Stimulated activated CD4-positive, alpha-beta T cell treated with anti-CD3 and anti-CD28 coated beads, TNF-alpha, amount 100 ng/mL, for 24 hours (primary cell): Measurements from ENCODE around the gene NINJ2.
"Not testable (repeated sequence)": the region's sequence is repeated elsewhere in the genome, so short reads cannot be mapped to it uniquely, and the experiment has no call there.

Source experiments
- DNase-seq, 3 experiments: peaks; one replicate each; pipeline ENCODE4 v3.0.0-alpha.2; 2020; ENCODE audit warnings: low read depth in 3 of 3

NINJ2 gene

GRCh38 chr12:586318-587071, 76.8 kb downstream of the NINJ2 start:
- no peak for DNase-seq

DNA sequence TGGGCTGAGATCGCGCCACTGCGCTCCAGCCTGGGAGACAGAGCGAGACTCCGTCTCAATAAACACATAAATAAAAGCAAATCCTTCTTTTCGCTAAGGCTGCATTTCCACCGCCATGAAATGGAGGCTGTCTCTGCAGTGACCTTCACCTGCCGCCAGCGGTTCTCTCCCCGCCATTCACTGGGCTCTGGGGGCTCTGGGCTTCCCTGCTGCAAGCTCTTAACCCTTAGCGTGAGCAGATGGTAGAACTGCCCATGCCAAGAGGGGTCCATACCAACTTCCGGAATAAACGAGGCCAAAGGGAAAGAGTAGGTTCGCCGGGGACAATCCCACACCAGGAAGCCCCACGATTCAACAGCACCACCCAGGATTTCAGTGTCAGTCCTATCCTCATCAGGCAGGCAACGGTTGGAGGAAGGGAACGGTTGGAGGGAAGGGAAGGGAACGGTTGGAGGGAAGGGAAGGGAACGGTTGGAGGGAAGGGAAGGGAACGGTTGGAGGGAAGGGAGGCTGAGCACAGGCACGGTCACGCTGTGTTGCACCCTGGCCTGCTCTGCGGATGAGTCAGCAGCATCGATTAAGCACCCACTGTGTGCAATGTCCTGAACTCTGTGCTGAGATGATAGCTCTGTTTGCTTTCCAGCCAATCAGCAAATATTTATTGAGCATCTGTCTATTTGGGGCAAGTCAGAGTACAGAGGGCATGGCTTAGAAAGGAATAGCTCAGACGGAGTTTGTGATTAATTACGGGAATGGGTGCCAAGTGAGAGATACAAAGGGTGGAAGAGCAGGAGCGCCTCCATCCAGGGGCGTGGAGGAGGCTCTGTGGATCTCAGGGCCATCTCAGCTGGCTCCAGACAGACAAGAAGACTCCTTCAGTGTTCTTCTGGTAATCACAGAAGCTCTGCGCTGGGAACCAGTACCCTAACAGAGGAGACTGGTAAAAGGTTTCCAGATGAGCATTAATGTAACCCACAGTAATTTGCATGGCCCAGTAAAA, 77.9 kb downstream of the NINJ2 start:
- no peak for DNase-seq

DNA sequence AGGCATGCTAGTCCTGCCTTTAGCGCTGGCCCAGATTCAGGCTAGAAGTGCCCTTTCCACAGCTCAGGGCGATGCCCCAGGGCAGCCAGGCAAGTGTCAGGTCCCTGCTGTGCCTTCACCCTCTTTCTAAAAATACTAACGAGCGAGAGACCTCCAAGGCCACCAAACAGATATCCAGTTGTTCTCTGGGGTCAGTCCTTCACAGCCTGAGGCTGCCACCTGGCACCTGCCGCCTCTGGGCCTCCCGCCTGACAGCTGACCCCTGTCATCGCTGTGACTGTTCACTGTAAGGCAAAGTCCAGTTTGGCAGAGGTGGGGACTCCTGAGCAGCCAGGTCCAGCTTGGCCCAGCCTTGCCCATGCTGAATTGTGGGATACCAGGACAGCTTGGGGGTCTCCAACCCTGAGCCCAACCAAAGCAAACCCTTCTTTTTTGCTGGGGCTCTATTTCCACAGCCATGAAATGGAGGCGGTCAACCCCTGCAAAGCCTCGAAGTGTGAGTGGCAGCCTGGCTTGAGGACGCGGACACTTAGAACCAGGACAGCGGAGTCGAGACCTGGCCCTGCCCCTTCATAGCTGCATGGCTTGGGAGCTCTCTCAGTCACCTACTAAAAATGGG, 79.9 kb downstream of the NINJ2 start:
- DNase-seq, result no peak

- no peak for DNase-seq
Observed at GRCh38 chr12:581746-582145, 81.5 kb downstream of the NINJ2 start.

DNA sequence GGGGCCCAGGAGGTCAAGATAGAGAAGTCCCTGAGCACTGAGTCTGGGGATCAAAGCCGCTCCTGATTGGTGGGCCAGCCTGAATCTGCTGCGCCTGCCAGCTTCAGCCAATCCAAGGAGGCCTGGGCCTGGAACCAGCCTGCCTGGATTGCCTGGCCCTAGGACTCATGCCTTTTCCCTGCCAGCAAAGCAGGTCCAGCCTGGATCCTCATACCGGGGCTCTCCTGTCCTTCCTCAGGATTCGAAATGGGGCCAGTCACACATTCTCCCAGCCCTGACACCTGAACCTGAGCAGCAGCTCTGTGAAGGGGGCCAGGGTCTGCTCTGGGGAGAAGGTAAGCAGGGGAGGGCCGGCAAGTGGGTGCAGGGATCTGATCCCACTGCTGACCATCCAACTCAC, 81.9 kb downstream of the NINJ2 start:
- no peak for DNase-seq

DNA sequence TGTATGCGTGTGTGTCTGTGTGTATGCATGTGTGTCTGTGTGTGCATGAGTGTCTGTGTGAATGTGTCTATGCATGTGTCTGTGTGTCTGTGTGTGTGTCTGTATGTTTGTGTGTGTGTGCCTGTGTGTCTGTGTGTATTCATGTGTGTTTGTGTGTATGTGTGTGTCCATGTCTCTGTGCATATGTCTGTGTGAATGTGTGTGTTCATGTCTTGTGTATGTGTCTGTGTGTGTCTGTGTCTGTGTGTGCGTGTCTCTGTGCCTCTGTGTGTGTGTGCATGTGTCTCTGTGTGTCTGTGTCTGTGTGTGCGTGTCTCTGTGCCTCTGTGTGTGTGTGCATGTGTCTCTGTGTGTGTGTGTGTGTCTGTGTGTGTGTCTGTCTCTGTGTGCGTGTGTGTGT, 82.4 kb downstream of the NINJ2 start:
- no peak for DNase-seq

DNA sequence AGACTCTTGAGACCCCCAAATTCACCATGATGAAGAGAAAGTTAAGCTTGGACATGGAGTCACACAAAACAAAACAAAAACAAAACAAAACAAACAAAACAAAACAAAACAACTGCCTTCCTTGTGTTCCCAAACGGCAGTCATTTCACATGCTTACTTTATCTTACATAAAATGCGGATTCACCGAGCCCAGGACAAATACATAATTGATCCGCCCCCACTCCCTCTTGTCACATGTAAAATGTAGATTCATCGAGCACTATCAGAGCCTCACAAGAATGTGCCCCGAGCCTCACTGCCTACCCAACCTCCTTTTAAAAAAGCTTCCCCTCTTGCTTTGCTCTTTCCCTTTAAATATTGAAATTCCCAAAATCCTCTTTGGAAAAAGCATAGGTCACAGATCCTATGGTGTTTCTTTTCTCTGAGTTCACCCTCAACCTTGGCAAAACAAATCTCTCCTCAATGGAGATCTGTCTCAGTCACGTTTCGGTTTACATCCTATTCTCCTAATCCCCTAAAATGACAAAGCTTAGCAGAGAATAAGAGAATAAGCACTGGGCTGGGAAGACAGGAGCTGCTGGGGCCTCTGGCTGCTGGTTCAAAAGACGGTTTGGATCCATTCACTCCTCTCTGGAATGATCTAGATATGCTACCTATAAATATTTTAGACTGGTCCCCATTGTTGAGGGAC, 83.7 kb downstream of the NINJ2 start:
- no peak for DNase-seq

DNA sequence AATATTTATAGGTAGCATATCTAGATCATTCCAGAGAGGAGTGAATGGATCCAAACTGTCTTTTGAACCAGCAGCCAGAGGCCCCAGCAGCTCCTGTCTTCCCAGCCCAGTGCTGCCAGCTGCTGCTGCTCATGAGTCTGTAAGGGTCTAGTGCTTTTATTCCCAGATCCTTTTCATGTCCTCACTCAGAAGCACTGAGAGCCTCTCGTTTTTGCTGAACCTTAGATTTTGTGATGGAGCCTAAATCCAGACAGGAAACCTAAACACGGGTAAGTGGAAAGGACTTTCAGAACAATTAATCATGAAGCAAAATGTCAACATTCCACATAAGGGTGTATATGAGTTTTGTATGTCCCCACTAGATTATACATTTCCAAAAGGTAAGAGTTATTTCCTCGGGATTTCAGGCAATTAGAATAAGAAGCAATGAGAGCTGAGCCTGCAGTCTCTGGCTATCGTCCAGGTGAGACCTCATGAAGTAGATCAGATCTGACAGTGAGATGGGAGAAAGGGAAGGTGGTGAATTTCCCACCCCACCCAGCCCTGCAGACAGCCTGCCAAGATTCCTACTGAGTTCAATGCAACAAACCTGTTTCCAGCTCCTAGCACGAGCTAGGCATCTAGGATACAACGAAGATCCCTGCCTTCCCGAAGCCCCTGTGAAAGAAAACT, 84.4 kb downstream of the NINJ2 start:
- no peak for DNase-seq

DNA sequence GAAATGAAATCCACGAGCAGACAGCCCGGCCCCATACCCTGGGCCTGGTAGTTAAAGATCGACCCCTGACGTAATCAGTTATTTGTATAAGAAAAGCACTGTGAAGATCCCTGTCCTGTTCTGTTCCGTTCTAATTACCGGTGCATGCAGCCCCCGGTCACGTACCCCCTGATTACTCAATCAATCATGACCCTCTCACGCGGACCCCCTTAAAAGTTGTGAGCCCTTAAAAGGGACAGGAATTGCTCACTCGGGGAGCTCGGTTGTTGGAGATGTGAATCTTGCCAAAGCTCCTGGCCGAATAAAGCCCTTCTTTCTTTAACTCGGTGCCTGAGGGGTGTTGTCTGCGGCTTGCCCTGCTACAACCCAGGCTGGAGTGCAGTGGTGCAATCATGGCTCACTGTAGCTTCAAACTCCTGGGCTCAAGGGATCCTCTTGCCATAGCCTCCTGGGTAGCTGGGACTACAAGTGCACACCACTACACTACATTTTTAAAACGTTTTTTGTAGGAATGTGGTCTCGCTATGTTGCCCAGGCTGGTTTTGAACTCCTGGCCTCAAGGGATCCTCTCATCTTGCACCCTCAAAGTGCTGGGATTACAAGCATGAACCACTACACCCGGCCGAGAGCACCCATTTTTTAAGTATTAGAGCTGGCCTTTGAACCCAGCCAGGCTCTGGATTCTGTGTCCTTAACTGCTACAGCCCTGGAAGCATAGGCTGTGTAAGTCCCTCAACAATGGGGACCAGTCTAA, 85.1 kb downstream of the NINJ2 start:
- DNase-seq, result not testable (repeated sequence)

GRCh38 chr12:576615-577110, 86.6 kb downstream of the NINJ2 start:
- no peak for DNase-seq

DNA sequence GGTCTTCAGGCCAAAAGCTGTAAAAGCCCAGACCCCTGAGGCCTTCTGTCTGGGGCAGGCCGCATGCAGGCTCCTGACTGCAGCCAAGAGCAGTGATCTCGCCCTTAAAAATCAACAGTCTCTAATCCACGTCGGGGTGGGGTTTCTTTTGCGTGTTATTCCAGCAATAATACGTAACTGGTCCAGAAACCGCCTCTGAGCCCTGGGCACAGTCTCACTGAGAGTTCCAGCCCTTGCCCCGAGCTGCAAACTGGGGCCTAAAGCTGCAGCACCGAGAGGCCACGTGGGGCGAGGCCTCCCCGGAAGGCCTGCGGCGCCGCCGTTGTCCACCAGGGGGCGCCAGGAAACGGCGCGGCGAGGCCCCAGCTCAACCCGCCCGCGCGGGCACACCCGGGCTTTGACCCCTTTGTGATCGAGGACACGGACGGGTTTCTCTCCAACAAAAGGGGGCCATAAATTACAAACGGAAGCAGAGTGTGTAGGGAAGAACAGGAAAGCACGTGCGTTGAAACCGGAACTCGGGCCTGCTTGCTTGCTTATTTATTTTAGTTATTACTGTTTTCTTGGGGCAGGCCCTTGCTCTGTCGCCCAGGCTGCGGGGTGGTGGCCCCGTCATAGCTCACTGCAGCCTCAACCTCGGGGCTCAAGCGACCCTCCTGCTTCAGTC, 87.2 kb downstream of the NINJ2 start:
- peak; percentile 67 to 80 (median 70) for DNase-seq

DNA sequence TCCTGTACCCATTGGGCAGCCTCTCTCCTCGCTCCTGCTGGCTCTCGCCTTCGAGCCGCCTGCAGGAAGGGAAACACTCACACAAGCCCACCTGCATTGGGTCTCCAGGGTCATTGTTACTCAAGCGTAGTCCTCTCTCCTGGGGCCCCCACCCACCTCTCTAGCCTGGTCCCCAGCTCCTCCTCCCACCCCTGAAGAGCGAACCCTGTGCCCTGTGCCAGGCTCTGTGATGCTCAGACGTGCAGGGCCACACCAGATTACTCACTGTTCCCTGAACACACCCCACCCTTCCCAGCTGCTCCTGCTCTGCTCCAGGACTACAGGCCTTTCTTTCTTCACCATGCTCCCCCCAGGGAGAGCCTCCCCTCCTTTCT, 88.1 kb downstream of the NINJ2 start:
- DNase-seq, result no peak

DNA sequence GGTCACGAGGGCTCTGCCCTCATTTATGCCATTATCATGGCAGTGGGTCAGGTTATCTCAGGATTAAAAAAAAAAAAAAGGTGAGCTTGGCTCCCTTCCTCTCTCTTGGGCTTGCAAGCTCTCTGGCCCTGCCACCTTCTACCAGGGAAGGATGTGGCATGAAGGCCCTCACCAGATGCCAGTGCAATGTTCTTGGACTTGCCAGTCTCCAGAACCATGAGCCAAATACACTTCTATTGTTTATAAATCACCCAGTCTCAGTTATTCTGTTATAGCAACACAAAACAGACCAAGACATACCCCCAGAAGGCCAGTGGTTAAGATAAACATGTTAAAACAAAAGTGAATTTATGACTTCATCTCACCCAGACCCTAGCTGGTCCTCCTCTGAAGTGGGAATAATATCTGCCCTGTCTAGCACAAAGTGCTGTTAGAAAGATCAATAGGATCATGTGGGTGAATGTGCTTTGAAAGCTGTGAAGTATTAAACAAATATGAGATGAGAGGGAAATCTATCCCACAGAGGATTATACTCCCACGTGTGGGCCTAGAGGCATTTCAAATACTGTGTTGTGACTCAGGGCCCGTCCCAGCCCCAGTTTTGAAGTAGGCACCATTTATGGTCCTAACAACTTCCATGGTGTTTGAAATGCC, 88.6 kb downstream of the NINJ2 start:
- no peak for DNase-seq

GRCh38 chr12:573232-573631, 90.0 kb downstream of the NINJ2 start:
- no peak for DNase-seq

- DNase-seq, result no peak
Observed at GRCh38 chr12:572532-572899, 90.7 kb downstream of the NINJ2 start.

GRCh38 chr12:571795-572531, 91.3 kb downstream of the NINJ2 start:
- DNase-seq, result no peak

DNA sequence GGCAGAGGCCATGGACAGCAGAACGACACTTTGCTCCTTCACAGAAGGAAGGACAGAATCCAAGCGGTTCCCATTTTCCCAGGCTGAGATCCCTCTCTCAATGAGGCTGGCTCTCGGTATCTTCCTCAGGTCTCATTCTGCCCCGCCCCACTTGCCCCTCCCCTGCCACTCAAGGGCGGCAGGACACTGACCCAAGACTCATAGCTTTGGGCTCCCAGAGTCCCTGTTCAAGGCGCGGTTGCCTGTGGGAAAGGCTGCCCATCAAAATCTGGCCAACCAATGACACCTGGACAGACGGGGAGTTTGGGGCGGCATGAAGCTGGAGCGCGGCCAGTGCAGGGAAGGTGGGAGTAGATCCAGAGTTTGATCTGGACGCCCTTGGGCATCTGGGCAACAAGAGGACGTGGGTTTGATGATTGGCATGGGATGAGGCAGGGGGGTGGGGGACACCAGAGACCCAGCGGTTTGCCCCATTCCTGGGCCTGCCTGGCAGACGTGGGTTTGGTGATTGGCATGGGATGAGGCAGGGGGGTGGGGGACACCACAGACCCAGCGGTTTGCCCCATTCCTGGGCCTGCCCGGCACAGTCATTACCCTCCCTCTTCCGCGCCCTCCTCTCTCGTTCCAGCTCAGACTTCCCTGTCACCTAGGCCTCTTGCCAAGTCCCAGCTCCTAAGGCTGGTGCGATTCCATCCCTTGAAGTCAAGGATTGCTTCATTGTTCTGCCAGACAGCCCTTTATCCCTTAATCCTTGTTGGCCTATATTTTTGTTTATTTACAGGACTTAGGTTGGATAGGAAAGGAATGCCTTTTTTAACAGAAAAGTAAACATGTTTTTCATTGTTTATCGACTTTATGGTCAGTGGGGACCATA, 92.1 kb downstream of the NINJ2 start:
- no peak for DNase-seq
